T-helper 2 cell treated with Interferon-gamma antibody and Interleukin-4, amounts not matched to agents 5 μg/mL and 100 μg/mL, for 36 hours (primary cell): Measurements from ENCODE around the gene SLC6A13.

Source experiments
- DNase-seq: peaks from one replicate; pipeline ENCODE4 v3.0.0; 2021; ENCODE audit warnings: low spot score
- H3K27ac Mint-ChIP-seq: one replicate; pipeline ENCODE4 v1.8.0; 2021; ENCODE audit warnings: mild to moderate bottlenecking, mixed read lengths
- H3K27me3 Mint-ChIP-seq: one replicate; pipeline ENCODE4 v1.8.0; 2021; ENCODE audit warnings: low read depth, mixed read lengths
- H3K36me3 Mint-ChIP-seq: one replicate; pipeline ENCODE4 v1.8.0; 2021; ENCODE audit warnings: low read depth, mixed read lengths
- H3K4me1 Mint-ChIP-seq: one replicate; pipeline ENCODE4 v1.8.0; 2021; ENCODE audit warnings: low read depth, mixed read lengths
- H3K4me3 Mint-ChIP-seq: one replicate; pipeline ENCODE4 v1.8.0; 2022; ENCODE audit warnings: mild to moderate bottlenecking, moderate library complexity, mixed read lengths
- H3K9me3 Mint-ChIP-seq: one replicate; pipeline ENCODE4 v1.8.0; 2021; ENCODE audit warnings: mixed read lengths

Gene SLC6A13

GRCh38 chr12:211639-212414 is 50.8 kb downstream of the SLC6A13 start:
- Mint-ChIP-seq H3K36me3 (no peaks in the 10 kb centered on the region), H3K27ac (no peak overlapping the region), H3K4me3 (no peak overlapping the region), H3K27me3 (peaks cover 21% of the 10 kb centered on the region), H3K4me1 (peaks cover 4% of the 10 kb centered on the region), H3K9me3 (no peaks in the 10 kb centered on the region)
- DNase-seq: no peak

DNA sequence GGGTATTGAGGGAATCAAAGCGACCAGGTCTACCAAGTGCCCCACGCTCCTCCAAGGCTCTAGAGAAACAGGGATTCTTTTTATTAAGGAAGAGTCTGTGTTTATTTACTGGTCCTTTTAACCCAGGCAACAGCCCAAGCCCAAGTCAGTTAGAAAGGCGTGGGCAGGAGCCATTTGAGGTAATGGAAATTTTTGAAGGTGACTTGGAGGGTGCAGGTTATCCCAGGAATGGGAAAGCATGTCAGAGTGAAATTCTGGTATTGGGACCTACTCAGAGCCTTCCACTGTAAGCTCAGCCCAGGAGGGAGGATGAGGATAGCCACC is 51.5 kb downstream of the SLC6A13 start:
- no peak for DNase-seq
- no peak overlapping the region for H3K4me3 Mint-ChIP-seq
- H3K4me1 Mint-ChIP-seq: peaks cover 4% of the 10 kb centered on the region
- no peaks in the 10 kb centered on the region for H3K36me3 Mint-ChIP-seq
- peaks cover 25% of the 10 kb centered on the region for H3K27me3 Mint-ChIP-seq
- H3K27ac Mint-ChIP-seq: no peak overlapping the region
- no peaks in the 10 kb centered on the region for H3K9me3 Mint-ChIP-seq

GRCh38 chr12:210277-211141 is 52.1 kb downstream of the SLC6A13 start:
- Mint-ChIP-seq H3K27ac (no peak overlapping the region), H3K4me3 (no peak overlapping the region), H3K4me1 (peaks cover 4% of the 10 kb centered on the region), H3K9me3 (no peaks in the 10 kb centered on the region), H3K36me3 (no peaks in the 10 kb centered on the region), H3K27me3 (peaks cover 26% of the 10 kb centered on the region)
- DNase-seq: no peak

GRCh38 chr12:209851-210250 is 52.8 kb downstream of the SLC6A13 start:
- no peak overlapping the region for H3K4me3 Mint-ChIP-seq
- peaks cover 29% of the 10 kb centered on the region for H3K27me3 Mint-ChIP-seq

GRCh38 chr12:209246-209645 is 53.4 kb downstream of the SLC6A13 start:
- Mint-ChIP-seq H3K4me1 (peaks cover 4% of the 10 kb centered on the region), H3K36me3 (no peaks in the 10 kb centered on the region), H3K27ac (no peak overlapping the region), H3K9me3 (no peaks in the 10 kb centered on the region), H3K27me3 (peaks cover 35% of the 10 kb centered on the region), H3K4me3 (no peak overlapping the region)
- DNase-seq: no peak

More at GRCh38 chr12:209851-210250, 52.8 kb downstream of the SLC6A13 start:
- DNase-seq: no peak
- Mint-ChIP-seq H3K4me1 (peaks cover 4% of the 10 kb centered on the region), H3K27ac (no peak overlapping the region), H3K9me3 (no peaks in the 10 kb centered on the region), H3K36me3 (no peaks in the 10 kb centered on the region)

GRCh38 chr12:208813-209212 is 53.8 kb downstream of the SLC6A13 start:
- Mint-ChIP-seq H3K27ac (no peak overlapping the region), H3K27me3 (peaks cover 36% of the 10 kb centered on the region), H3K4me3 (no peak overlapping the region), H3K36me3 (no peaks in the 10 kb centered on the region), H3K4me1 (peaks cover 4% of the 10 kb centered on the region), H3K9me3 (no peaks in the 10 kb centered on the region)
- no peak for DNase-seq

- DNase-seq: no peak
- H3K36me3 Mint-ChIP-seq: no peaks in the 10 kb centered on the region
- H3K4me3 Mint-ChIP-seq: no peak overlapping the region
- H3K27ac Mint-ChIP-seq: no peak overlapping the region
- H3K9me3 Mint-ChIP-seq: no peaks in the 10 kb centered on the region
- H3K27me3 Mint-ChIP-seq: peaks cover 29% of the 10 kb centered on the region
- peaks cover 4% of the 10 kb centered on the region for H3K4me1 Mint-ChIP-seq
Observed at GRCh38 chr12:207804-208203, 54.8 kb downstream of the SLC6A13 start.

- Mint-ChIP-seq H3K9me3 (no peaks in the 10 kb centered on the region), H3K4me3 (no peak overlapping the region), H3K36me3 (no peaks in the 10 kb centered on the region), H3K27me3 (peaks cover 34% of the 10 kb centered on the region), H3K4me1 (no peaks in the 10 kb centered on the region), H3K27ac (no peak overlapping the region)
- no peak for DNase-seq
Observed at GRCh38 chr12:206746-207440, 55.7 kb downstream of the SLC6A13 start.

GRCh38 chr12:205026-205425 is 57.6 kb downstream of the SLC6A13 start:
- H3K4me1 Mint-ChIP-seq: no peaks in the 10 kb centered on the region
- no peak overlapping the region for H3K27ac Mint-ChIP-seq
- no peaks in the 10 kb centered on the region for H3K9me3 Mint-ChIP-seq
- no peaks in the 10 kb centered on the region for H3K36me3 Mint-ChIP-seq
- peaks cover 35% of the 10 kb centered on the region for H3K27me3 Mint-ChIP-seq
- no peak overlapping the region for H3K4me3 Mint-ChIP-seq
- DNase-seq: no peak

GRCh38 chr12:204261-204678 is 58.4 kb downstream of the SLC6A13 start:
- H3K27ac Mint-ChIP-seq: no peak overlapping the region
- no peaks in the 10 kb centered on the region for H3K36me3 Mint-ChIP-seq
- DNase-seq: no peak
- H3K27me3 Mint-ChIP-seq: peaks cover 35% of the 10 kb centered on the region
- H3K4me3 Mint-ChIP-seq: no peak overlapping the region
- no peaks in the 10 kb centered on the region for H3K4me1 Mint-ChIP-seq
- no peaks in the 10 kb centered on the region for H3K9me3 Mint-ChIP-seq

GRCh38 chr12:203462-204260 is 59.0 kb downstream of the SLC6A13 start:
- H3K4me3 Mint-ChIP-seq: no peak overlapping the region
- no peaks in the 10 kb centered on the region for H3K36me3 Mint-ChIP-seq
- H3K4me1 Mint-ChIP-seq: no peaks in the 10 kb centered on the region
- no peak overlapping the region for H3K27ac Mint-ChIP-seq
- H3K27me3 Mint-ChIP-seq: peaks cover 35% of the 10 kb centered on the region
- H3K9me3 Mint-ChIP-seq: no peaks in the 10 kb centered on the region
- DNase-seq: no peak

- Mint-ChIP-seq H3K4me3 (no peak overlapping the region), H3K9me3 (no peaks in the 10 kb centered on the region), H3K27ac (no peak overlapping the region), H3K36me3 (no peaks in the 10 kb centered on the region), H3K27me3 (peaks cover 36% of the 10 kb centered on the region), H3K4me1 (no peaks in the 10 kb centered on the region)
- DNase-seq: no peak
Observed at GRCh38 chr12:203074-203461, 59.6 kb downstream of the SLC6A13 start.

- DNase-seq: no peak
- Mint-ChIP-seq H3K4me1 (no peaks in the 10 kb centered on the region), H3K27me3 (peaks cover 37% of the 10 kb centered on the region), H3K9me3 (no peaks in the 10 kb centered on the region), H3K27ac (no peak overlapping the region), H3K4me3 (no peak overlapping the region), H3K36me3 (no peaks in the 10 kb centered on the region)
Observed at GRCh38 chr12:202081-202731, 60.4 kb downstream of the SLC6A13 start.
